K562 (cell line): ENCODE results near the gene NDUFAB1. TPM values are rescaled to one million over a fixed set of nuclear protein-coding genes. Genes with fewer than 3 reads are reported as not detected.

Experiments
- EP400 ChIP-seq: fragments of 450-650 bp; IDR thresholded peaks from 2 replicates; pipeline ENCODE4 v1.6.1; 2017; ENCODE audit warnings: antibody characterized with exemption, mild to moderate bottlenecking, moderate library complexity
- FOXM1 ChIP-seq, 2 experiments: fragments of 450-650 bp in 1 of 2; sonication (generic) in 1 of 2; formaldehyde crosslinking in 1 of 2; IDR thresholded peaks; 2 replicates each; pipeline versions ENCODE4 v1.6.1 to v1.9.0; 2017 to 2022; ENCODE audit warnings: low read depth in 2 of 2, mild to moderate bottlenecking in 2 of 2, missing genetic modification reagents in 1 of 2, moderate library complexity in 1 of 2
- GATA2 ChIP-seq: sonication (generic); formaldehyde crosslinking; IDR thresholded peaks from 2 replicates; pipeline ENCODE4 v1.4.0; 2020; ENCODE audit warnings: mild to moderate bottlenecking, missing genetic modification reagents
- PHTF2 ChIP-seq: fragments of 250-450 bp; sonication (Bioruptor Pico); IDR thresholded peaks from 2 replicates; pipeline ENCODE4 v1.5.0; 2021; ENCODE audit warnings: mild to moderate bottlenecking
- SMARCE1 ChIP-seq: fragments of 450-650 bp; IDR thresholded peaks from 2 replicates; pipeline ENCODE4 v1.7.1; 2016; ENCODE audit warnings: mild to moderate bottlenecking
- TAF7 ChIP-seq: fragments of 450-650 bp; IDR thresholded peaks from 2 replicates; pipeline ENCODE4 v1.6.1; 2016; ENCODE audit warnings: missing genetic modification characterization, missing compliant biosample characterization
- ZNF212 ChIP-seq: fragments of 450-650 bp; formaldehyde crosslinking; IDR thresholded peaks from 2 replicates; pipeline ENCODE4 v1.4.0; 2020; ENCODE audit warnings: mild to moderate bottlenecking
- polyA plus RNA-seq, 8 experiments: library from polyadenylated mRNA; depleted of rRNA in 4 of 8; stranded (reverse) in 5 of 8; unstranded in 3 of 8; fragments of >200 nt; fragmentation: Nextera tagmentation in 2 of 8; fragmentation: Illumina TruSeq in 1 of 8; extraction: Ambion mirVana in 2 of 8; extraction: Trizol in 1 of 8; gene quantifications; 2 replicates each; pipeline versions ENCODE4 v1.2.1 to v1.2.3, GENCODE V29; 2011 to 2014; ENCODE audit warnings: inconsistent platforms in 1 of 8, missing spikeins in 1 of 8
- total RNA-seq, 7 experiments: library from RNA; depleted of rRNA in 6 of 7; stranded (reverse); fragments of >200 nt in 6 of 7; fragmentation: Illumina TruSeq in 2 of 7; extraction: Trizol in 2 of 7; gene quantifications; 2 replicates each; pipeline versions ENCODE4 v1.2.1 to v1.2.3, GENCODE V29; 2011 to 2021; ENCODE audit warnings: low replicate concordance in 1 of 7
- TF ChIP-seq, protein P1 (sequence below): fragments of 250-450 bp; sonication (Bioruptor Pico); IDR thresholded peaks from 2 replicates; pipeline ENCODE4 v1.4.0; 2020; ENCODE audit warnings: mild to moderate bottlenecking, moderate library complexity
- TF ChIP-seq, protein P2 (sequence below): fragments of 250-450 bp; sonication (Bioruptor Pico); IDR thresholded peaks from 2 replicates; pipeline ENCODE4 v1.5.0; 2021; ENCODE audit warnings: mild to moderate bottlenecking, borderline replicate concordance
- TF ChIP-seq, protein P3 (sequence below): fragments of 200-800 bp; sonication (Bioruptor generic); IDR thresholded peaks from 2 replicates; pipeline ENCODE4 v1.6.1; 2017; ENCODE audit warnings: missing genetic modification characterization, missing compliant biosample characterization
- TF ChIP-seq, protein P4 (sequence below): fragments of 200-400 bp; formaldehyde crosslinking; IDR thresholded peaks from 2 replicates; pipeline ENCODE4 v1.6.1; 2017; ENCODE audit warnings: mild to moderate bottlenecking, low read depth, low read length, moderate library complexity
- TF ChIP-seq, protein P5 (sequence below): sonication (generic); formaldehyde crosslinking; IDR thresholded peaks from 2 replicates; pipeline ENCODE4 v1.8.0; 2022; ENCODE audit warnings: mild to moderate bottlenecking, missing genetic modification reagents, borderline replicate concordance
- TF ChIP-seq, protein P6 (sequence below): fragments of 450-650 bp; IDR thresholded peaks from 2 replicates; pipeline ENCODE4 v1.7.1; 2018; ENCODE audit warnings: mild to moderate bottlenecking, low read depth; ENCODE audit not compliant: partially characterized antibody

The NDUFAB1 gene
- total and polyA plus RNA-seq, 9 of the 15 experiments (the other 6 are each of a cell fraction or from before 2014, with no cell fraction given) = 123 to 481 (median 238) TPM

DNA sequence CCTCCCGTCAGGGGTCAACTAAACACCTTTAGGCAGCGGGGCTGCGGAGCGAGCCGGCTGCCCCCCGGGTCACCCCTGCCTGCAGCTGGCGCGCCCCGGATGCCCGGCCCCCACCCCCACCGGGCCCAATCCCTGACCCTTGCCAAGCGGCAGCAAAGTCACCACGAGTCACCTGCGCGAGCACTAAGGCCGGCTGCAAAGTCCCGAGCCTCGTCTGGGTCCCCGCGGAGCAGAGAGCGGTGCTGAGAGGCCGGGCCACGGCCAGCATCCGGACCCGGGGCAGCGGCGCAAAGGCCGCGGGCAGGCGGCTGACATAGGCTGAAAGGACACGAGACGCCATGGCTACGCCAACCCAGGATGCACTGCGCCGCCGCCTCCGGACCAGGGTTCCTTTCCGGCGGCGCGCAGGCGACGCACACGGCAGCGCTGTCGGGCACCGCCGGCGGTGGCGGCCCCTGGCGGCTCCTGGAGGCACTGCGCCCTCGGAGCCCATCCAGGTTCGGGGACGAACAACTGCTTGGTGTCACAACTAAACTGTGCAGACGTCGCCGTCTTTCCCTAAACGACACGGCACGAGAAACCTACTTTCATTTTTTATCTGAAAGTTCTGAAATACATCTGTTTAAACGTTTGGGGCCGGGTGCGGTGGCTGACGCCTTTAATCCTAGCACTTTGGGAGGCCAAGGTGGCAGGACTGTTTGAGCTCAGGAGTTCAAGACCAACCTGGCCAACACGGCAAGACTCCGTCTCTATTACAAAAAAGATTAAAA is at the start of gene NDUFAB1 (continued):
- TF ChIP-seq, protein P1, sequence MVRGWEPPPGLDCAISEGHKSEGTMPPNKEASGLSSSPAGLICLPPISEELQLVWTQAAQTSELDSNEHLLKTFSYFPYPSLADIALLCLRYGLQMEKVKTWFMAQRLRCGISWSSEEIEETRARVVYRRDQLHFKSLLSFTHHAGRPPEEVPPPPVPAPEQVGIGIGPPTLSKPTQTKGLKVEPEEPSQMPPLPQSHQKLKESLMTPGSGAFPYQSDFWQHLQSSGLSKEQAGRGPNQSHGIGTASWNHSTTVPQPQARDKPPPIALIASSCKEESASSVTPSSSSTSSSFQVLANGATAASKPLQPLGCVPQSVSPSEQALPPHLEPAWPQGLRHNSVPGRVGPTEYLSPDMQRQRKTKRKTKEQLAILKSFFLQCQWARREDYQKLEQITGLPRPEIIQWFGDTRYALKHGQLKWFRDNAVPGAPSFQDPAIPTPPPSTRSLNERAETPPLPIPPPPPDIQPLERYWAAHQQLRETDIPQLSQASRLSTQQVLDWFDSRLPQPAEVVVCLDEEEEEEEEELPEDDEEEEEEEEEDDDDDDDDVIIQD (CRISPR knock-in tag) = no peak
- TF ChIP-seq, protein P2, sequence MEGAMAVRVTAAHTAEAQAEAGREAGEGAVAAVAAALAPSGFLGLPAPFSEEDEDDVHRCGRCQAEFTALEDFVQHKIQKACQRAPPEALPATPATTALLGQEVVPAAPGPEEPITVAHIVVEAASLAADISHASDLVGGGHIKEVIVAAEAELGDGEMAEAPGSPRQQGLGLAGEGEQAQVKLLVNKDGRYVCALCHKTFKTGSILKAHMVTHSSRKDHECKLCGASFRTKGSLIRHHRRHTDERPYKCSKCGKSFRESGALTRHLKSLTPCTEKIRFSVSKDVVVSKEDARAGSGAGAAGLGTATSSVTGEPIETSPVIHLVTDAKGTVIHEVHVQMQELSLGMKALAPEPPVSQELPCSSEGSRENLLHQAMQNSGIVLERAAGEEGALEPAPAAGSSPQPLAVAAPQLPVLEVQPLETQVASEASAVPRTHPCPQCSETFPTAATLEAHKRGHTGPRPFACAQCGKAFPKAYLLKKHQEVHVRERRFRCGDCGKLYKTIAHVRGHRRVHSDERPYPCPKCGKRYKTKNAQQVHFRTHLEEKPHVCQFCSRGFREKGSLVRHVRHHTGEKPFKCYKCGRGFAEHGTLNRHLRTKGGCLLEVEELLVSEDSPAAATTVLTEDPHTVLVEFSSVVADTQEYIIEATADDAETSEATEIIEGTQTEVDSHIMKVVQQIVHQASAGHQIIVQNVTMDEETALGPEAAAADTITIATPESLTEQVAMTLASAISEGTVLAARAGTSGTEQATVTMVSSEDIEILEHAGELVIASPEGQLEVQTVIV = peak; percentile 92
- no peak for TF ChIP-seq PHTF2 (CRISPR knock-in tag)
- TF ChIP-seq GATA2 (CRISPR knock-in tag) = no peak
- TF ChIP-seq, protein P3, sequence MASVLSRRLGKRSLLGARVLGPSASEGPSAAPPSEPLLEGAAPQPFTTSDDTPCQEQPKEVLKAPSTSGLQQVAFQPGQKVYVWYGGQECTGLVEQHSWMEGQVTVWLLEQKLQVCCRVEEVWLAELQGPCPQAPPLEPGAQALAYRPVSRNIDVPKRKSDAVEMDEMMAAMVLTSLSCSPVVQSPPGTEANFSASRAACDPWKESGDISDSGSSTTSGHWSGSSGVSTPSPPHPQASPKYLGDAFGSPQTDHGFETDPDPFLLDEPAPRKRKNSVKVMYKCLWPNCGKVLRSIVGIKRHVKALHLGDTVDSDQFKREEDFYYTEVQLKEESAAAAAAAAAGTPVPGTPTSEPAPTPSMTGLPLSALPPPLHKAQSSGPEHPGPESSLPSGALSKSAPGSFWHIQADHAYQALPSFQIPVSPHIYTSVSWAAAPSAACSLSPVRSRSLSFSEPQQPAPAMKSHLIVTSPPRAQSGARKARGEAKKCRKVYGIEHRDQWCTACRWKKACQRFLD (CRISPR knock-in tag) = no peak
- TF ChIP-seq, protein P4, sequence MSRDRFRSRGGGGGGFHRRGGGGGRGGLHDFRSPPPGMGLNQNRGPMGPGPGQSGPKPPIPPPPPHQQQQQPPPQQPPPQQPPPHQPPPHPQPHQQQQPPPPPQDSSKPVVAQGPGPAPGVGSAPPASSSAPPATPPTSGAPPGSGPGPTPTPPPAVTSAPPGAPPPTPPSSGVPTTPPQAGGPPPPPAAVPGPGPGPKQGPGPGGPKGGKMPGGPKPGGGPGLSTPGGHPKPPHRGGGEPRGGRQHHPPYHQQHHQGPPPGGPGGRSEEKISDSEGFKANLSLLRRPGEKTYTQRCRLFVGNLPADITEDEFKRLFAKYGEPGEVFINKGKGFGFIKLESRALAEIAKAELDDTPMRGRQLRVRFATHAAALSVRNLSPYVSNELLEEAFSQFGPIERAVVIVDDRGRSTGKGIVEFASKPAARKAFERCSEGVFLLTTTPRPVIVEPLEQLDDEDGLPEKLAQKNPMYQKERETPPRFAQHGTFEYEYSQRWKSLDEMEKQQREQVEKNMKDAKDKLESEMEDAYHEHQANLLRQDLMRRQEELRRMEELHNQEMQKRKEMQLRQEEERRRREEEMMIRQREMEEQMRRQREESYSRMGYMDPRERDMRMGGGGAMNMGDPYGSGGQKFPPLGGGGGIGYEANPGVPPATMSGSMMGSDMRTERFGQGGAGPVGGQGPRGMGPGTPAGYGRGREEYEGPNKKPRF = no peak
- TF ChIP-seq EP400 = peak; percentile 90
- TF ChIP-seq, protein P5, sequence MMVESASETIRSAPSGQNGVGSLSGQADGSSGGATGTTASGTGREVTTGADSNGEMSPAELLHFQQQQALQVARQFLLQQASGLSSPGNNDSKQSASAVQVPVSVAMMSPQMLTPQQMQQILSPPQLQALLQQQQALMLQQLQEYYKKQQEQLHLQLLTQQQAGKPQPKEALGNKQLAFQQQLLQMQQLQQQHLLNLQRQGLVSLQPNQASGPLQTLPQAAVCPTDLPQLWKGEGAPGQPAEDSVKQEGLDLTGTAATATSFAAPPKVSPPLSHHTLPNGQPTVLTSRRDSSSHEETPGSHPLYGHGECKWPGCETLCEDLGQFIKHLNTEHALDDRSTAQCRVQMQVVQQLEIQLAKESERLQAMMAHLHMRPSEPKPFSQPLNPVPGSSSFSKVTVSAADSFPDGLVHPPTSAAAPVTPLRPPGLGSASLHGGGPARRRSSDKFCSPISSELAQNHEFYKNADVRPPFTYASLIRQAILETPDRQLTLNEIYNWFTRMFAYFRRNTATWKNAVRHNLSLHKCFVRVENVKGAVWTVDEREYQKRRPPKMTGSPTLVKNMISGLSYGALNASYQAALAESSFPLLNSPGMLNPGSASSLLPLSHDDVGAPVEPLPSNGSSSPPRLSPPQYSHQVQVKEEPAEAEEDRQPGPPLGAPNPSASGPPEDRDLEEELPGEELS = no peak
- TF ChIP-seq ZNF212 (CRISPR knock-in tag) = no peak
- TF ChIP-seq, protein P6, sequence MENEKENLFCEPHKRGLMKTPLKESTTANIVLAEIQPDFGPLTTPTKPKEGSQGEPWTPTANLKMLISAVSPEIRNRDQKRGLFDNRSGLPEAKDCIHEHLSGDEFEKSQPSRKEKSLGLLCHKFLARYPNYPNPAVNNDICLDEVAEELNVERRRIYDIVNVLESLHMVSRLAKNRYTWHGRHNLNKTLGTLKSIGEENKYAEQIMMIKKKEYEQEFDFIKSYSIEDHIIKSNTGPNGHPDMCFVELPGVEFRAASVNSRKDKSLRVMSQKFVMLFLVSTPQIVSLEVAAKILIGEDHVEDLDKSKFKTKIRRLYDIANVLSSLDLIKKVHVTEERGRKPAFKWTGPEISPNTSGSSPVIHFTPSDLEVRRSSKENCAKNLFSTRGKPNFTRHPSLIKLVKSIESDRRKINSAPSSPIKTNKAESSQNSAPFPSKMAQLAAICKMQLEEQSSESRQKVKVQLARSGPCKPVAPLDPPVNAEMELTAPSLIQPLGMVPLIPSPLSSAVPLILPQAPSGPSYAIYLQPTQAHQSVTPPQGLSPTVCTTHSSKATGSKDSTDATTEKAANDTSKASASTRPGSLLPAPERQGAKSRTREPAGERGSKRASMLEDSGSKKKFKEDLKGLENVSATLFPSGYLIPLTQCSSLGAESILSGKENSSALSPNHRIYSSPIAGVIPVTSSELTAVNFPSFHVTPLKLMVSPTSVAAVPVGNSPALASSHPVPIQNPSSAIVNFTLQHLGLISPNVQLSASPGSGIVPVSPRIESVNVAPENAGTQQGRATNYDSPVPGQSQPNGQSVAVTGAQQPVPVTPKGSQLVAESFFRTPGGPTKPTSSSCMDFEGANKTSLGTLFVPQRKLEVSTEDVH = no peak
- no peak for TF ChIP-seq TAF7 (tag)
- no peak for TF ChIP-seq FOXM1 (IDR thresholded peaks at IDR 0.05; ENCODE audit: low read depth)
- no peak for TF ChIP-seq FOXM1 (CRISPR knock-in tag; IDR thresholded peaks at IDR 0.05; ENCODE audit: low read depth)
- no peak for TF ChIP-seq SMARCE1
